GM12874 (cell line): Measurements from ENCODE around the gene SP110.

Source experiments
- TF ChIP-seq, protein P1 (sequence below): IDR thresholded peaks from 2 replicates; pipeline ENCODE4 v1.5.1; 2011; ENCODE audit warnings: low read depth, mild to moderate bottlenecking, control low read depth, low read length, moderate library complexity; ENCODE audit not compliant: insufficient read depth

The SP110 gene

DNA sequence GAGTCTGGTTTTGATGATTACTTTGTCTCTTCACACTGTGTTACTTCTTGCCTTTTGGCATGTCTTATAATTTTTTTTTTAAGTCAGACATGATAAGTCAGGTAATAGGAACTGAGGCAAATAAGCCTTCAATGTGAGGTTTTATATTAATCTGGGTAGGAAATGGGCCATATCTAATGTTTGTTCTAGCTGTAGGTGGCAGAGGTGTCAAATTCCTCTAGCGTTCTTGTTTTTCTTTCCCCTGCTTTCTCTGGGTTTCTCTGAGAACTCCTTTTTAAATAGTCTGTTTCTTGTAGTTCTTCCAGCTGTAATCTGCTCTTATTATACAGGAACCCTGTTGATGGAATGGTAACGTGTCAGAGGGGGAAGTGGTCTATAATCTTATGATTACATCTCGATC lies 11.5 kb upstream of the SP110 start:
- TF ChIP-seq, protein P1, sequence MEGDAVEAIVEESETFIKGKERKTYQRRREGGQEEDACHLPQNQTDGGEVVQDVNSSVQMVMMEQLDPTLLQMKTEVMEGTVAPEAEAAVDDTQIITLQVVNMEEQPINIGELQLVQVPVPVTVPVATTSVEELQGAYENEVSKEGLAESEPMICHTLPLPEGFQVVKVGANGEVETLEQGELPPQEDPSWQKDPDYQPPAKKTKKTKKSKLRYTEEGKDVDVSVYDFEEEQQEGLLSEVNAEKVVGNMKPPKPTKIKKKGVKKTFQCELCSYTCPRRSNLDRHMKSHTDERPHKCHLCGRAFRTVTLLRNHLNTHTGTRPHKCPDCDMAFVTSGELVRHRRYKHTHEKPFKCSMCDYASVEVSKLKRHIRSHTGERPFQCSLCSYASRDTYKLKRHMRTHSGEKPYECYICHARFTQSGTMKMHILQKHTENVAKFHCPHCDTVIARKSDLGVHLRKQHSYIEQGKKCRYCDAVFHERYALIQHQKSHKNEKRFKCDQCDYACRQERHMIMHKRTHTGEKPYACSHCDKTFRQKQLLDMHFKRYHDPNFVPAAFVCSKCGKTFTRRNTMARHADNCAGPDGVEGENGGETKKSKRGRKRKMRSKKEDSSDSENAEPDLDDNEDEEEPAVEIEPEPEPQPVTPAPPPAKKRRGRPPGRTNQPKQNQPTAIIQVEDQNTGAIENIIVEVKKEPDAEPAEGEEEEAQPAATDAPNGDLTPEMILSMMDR, result no peak

DNA sequence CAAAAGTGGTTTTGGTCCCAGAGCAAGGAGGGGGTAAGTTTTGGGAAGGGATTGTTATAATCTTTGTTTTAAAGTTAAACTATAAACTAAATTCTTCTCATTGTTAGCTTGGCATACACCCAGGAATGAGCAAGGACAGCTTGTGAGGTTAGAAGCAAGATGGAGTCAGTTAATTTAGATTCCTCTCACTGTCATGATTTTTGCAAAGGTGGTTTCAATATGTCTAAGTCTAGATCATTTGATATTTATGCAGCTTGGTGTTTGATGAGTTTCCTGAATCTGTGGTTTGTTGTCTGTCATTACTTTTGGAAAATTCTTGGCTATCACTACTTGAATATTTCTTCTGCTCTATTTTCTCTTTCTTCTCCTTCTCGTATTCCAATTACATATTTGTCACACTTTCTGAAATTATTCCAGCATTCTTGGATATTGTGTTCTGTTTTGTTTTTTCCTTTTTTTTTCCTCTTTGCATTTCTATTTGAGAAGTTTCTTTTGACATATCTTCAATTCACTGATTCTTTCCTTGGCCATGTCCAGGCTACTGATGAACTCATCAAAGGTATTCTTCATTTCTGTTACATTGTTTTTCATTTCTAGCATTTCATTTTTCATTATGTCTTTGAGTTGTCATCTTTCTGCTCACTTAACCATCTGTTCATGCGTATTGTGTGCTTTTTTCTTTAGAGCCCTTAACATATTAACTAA lies 10.9 kb upstream of the SP110 start:
- TF ChIP-seq, protein P1, result no peak

DNA sequence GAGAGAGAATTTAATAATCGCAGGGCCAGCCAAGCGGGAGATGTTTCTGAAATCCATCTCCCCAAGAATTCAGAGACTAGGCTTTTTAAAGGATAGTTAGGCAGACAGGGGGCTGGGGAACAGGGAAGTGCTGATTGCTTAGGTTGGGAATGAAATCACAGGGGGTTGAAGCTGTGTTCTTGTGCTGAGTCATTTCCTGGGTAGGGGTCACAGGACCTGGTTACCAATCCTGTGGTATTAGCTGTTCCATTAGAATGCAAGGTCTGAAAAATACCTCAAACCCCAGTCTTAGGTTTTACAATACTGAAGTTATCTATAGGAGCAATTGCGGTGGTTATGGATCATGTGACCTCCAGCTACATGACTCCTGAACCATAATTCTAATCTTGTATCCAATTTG lies 10.3 kb upstream of the SP110 start:
- TF ChIP-seq, protein P1, result no peak

DNA sequence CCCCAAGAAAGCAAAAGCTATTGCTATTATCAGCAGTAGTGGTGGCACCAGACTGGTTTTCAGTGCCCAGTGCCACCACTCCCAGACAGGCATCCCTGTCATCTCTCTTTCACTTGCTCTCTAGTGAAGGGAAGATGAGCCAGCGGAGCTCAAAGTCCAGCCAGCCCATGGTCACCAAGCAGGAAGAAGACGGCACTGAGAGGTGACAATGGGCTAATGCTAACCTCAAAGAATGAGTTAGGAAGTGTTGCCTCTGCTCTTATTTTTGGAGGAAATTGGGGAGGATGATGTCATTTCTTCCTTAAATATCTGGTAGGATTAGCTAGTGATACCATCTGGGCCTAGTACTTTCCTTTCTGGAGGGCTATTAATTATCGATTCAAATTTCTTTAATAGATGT lies 7.4 kb upstream of the SP110 start:
- TF ChIP-seq, protein P1, result no peak

DNA sequence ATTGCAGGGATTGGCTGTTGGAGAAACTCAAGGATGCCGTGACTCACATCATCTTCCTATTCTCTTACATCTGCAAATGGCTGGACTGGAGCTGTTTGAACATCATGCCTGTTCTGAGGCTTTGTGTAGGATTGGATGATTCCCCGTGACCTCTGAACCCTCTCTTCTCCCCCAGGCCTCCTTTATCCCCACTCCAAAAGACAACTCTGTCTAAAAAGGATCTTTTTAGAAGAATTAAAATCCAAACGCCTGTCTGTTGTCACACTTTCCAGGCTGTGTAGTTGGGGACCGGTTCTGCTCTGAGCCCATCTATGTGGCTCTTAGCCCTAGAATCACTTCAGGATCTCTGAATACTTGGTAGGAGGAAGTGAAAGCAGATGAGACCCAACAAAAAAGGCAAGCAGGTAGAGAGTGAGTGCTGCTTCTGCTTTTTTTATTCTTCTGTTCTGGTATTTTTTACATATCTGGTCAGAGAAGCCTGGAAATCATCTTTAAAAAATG lies 6.3 kb upstream of the SP110 start:
- TF ChIP-seq, protein P1, result no peak

DNA sequence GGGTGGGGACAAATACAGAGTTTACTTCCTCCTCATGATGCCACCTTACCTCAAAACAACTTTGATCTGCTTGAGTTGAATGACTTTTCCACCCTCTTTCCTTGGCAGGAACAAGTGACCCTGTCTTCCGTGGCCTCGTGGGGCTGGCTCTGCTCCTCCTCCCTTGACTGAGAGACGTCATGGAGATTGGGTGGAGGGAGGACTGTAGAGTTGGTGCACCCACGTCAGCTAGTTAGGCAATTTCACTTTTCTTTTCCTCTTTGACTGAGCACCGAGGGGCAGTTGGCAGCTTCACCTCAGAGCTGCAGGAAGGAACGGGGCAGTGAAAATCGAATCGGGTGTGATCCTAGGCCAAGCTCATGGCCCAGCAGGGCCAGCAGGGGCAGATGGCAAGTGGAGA lies 5.7 kb upstream of the SP110 start, which contains the start of gene SP140:
TSS of gene SP140 (plus strand) at position 251 of the 400 bp plus-strand sequence. CDS start at position 360, 109 bp downstream.
- TF ChIP-seq, protein P1, result no peak

DNA sequence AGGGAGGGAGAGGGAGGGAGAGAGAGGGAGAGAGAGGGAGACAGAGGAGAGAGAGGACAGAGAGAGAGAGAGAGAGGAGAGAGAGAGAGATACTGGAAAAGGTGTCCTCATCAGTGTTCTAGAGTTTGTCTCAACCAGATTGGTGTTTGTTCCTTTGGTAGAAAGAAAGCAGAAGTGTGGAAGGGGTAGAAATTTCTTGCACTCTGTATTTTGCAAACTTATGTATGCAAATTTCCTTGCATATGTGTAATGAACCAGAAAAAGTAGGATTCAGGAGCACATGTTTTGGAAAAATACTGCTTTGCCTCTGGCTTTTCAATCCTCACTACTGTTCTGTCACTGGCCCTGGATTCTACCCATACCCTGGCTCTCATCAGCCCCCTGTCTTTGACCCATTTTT lies 4.7 kb upstream of the SP110 start:
- TF ChIP-seq, protein P1, result no peak
